GM12878 (cell line): Measurements from ENCODE around the gene TCERG1. TPM values are rescaled to one million over a fixed set of nuclear protein-coding genes. Genes with fewer than 3 reads are reported as not detected.

Source experiments
- ATAC-seq: fragments of 200-7000 bp; cut with Tn5 transposase; 3 replicates; pipeline ENCODE4 v1.9.1; 2020; ENCODE audit warnings: mild to moderate bottlenecking, moderate library complexity
- Bru-seq: library from RNA; stranded (reverse); fragments of 400-500 nt; gene quantifications from one replicate; lab custom pipeline; 2021; lab: Mats Ljungman, UMichigan
- BruChase-seq, 2 experiments: library from RNA; stranded (reverse); fragments of 400-500 nt; gene quantifications; one replicate each; lab custom pipeline; 2021; lab: Mats Ljungman, UMichigan
- BruUV-seq: library from RNA; stranded (reverse); fragments of 400-500 nt; replicated peaks from 2 replicates; lab custom pipeline; 2021; lab: Mats Ljungman, UMichigan
- CTCF ChIA-PET: fragments of 300-600 bp; sonication (Branson Sonifier 250); formaldehyde crosslinking; extraction: SDS; loops from one replicate; lab custom pipeline; 2021; ENCODE audit warnings: inconsistent platforms; lab: Yijun Ruan, JAX
- POLR2A ChIA-PET: fragments of 350-600 bp; formaldehyde crosslinking; extraction: SDS; loops from one replicate; lab custom pipeline; 2021; ENCODE audit warnings: inconsistent platforms; lab: Charles Lee
- RAD21 ChIA-PET: fragments of 300-600 bp; sonication (Branson Sonifier 250); formaldehyde crosslinking; loops from one replicate; lab custom pipeline; 2023; ENCODE audit warnings: antibody characterized with exemption; ENCODE audit not compliant: unreplicated experiment; lab: Charles Lee
- SMC1A ChIA-PET: fragments of 300-600 bp; sonication (Branson Sonifier 250); formaldehyde crosslinking; loops from one replicate; lab custom pipeline; 2023; ENCODE audit not compliant: unreplicated experiment, uncharacterized antibody; lab: Charles Lee
- DNase-seq: peaks from one replicate; pipeline ENCODE4 v3.0.0-alpha.2; 2011; ENCODE audit warnings: low read depth, low spot score
- FAIRE-seq: peaks from 3 replicates; lab custom pipeline; 2011; peaks lifted over from hg19 to GRCh38; lab: Jason Lieb, UNC
- H2AFZ ChIP-seq: 2 replicates; pipeline ENCODE4 v1.6.0; 2011; ENCODE audit warnings: low read depth, low read length, control low read depth; ENCODE audit not compliant: control insufficient read depth
- H3K27ac ChIP-seq: 2 replicates; pipeline ENCODE4 v1.5.1; 2011; ENCODE audit warnings: control low read depth; ENCODE audit not compliant: control insufficient read depth, insufficient read depth
- H3K27me3 ChIP-seq, 2 experiments: replicated peaks in 1 of 2; 2 replicates each; pipeline versions ENCODE4 v1.6.0 to v1.6.1; 2011; ENCODE audit warnings: low read length in 1 of 2; ENCODE audit not compliant: control insufficient read depth in 2 of 2, insufficient read depth in 2 of 2
- H3K36me3 ChIP-seq, 2 experiments: 2 replicates each; pipeline ENCODE4 v1.5.1; 2011; ENCODE audit warnings: low read length in 1 of 2; ENCODE audit not compliant: control insufficient read depth in 2 of 2, insufficient read depth in 2 of 2
- H3K4me1 ChIP-seq: 2 replicates; pipeline ENCODE4 v1.6.1; 2011; ENCODE audit warnings: mild to moderate bottlenecking, low read length, moderate library complexity, mixed read lengths; ENCODE audit not compliant: control insufficient read depth, insufficient read depth
- H3K4me2 ChIP-seq: 2 replicates; pipeline ENCODE4 v1.6.0; 2011; ENCODE audit warnings: control low read depth; ENCODE audit not compliant: control insufficient read depth, insufficient read depth
- H3K4me3 ChIP-seq: fragments of 200-600 bp; sonication (generic); 2 replicates; pipeline ENCODE4 v1.5.1; 2016
- H3K79me2 ChIP-seq: 2 replicates; pipeline ENCODE4 v1.6.0; 2011; ENCODE audit warnings: low read length; ENCODE audit not compliant: control insufficient read depth, insufficient read depth
- H3K9ac ChIP-seq: 2 replicates; pipeline ENCODE4 v1.8.0; 2011; ENCODE audit warnings: low read length, control low read depth, mixed read lengths; ENCODE audit not compliant: control insufficient read depth, insufficient read depth
- H3K9me3 ChIP-seq: replicated peaks from 3 replicates; pipeline ENCODE4 v1.5.1; 2011; ENCODE audit warnings: mild to moderate bottlenecking, low read length; ENCODE audit not compliant: control insufficient read depth, insufficient read depth
- H4K20me1 ChIP-seq: 2 replicates; pipeline ENCODE4 v1.6.0; 2011; ENCODE audit not compliant: control insufficient read depth, insufficient read depth
- BCL3 ChIP-seq: IDR thresholded peaks from 2 replicates; pipeline ENCODE4 v1.6.1; 2011; ENCODE audit warnings: borderline replicate concordance, low read depth, mild to moderate bottlenecking, moderate library complexity, low read length; ENCODE audit not compliant: insufficient read depth, poor library complexity, severe bottlenecking
- CREM ChIP-seq: IDR thresholded peaks from 2 replicates; pipeline ENCODE4 v1.6.1; 2014; ENCODE audit warnings: antibody characterized with exemption, low read depth
- EP300 ChIP-seq, 2 experiments: fragments of 150-350 bp in 1 of 2; IDR thresholded peaks; 2 replicates each; pipeline ENCODE4 v1.6.1; 2011 to 2012; ENCODE audit warnings: low read depth in 2 of 2, low read length in 2 of 2, borderline replicate concordance in 1 of 2, improper control_type of control experiment in 1 of 2, inconsistent platforms in 1 of 2; ENCODE audit not compliant: control insufficient read depth in 1 of 2
- FOXM1 ChIP-seq: IDR thresholded peaks from 2 replicates; pipeline ENCODE4 v1.6.1; 2012; ENCODE audit warnings: low read depth, mild to moderate bottlenecking, inconsistent platforms, low read length, moderate library complexity
- MTA3 ChIP-seq: IDR thresholded peaks from 2 replicates; pipeline ENCODE4 v1.6.1; 2012; ENCODE audit warnings: low read length, inconsistent platforms, borderline replicate concordance
- MYB ChIP-seq: fragments of 150-350 bp; IDR thresholded peaks from 2 replicates; pipeline ENCODE4 v1.6.1; 2014; ENCODE audit warnings: mild to moderate bottlenecking, low read depth, low read length, borderline replicate concordance
- PAX8 ChIP-seq: fragments of 450-650 bp; IDR thresholded peaks from 2 replicates; pipeline ENCODE4 v1.6.1; 2017; ENCODE audit warnings: mild to moderate bottlenecking, moderate library complexity
- POU2F2 ChIP-seq: IDR thresholded peaks from 3 replicates; pipeline ENCODE4 v1.6.1; 2011; ENCODE audit warnings: low read depth, mild to moderate bottlenecking, low read length, borderline replicate concordance
- REST ChIP-seq: IDR thresholded peaks from 2 replicates; pipeline ENCODE4 v1.6.1; 2012; ENCODE audit warnings: mild to moderate bottlenecking, low read depth, low read length
- SP1 ChIP-seq: IDR thresholded peaks from one replicate; pipeline ENCODE4 v1.6.1; 2011; ENCODE audit warnings: low read depth, low read length
- STAT3 ChIP-seq: IDR thresholded peaks from 2 replicates; pipeline ENCODE4 v1.6.1; 2011; ENCODE audit warnings: low read depth, low read length, improper control_type of control experiment
- TBL1XR1 ChIP-seq: IDR thresholded peaks from 2 replicates; pipeline ENCODE4 v1.6.1; 2012; ENCODE audit warnings: low read depth, low read length, improper control_type of control experiment
- YY1 ChIP-seq: IDR thresholded peaks from 2 replicates; pipeline ENCODE4 v1.6.1; 2011; ENCODE audit warnings: low read depth, mild to moderate bottlenecking, low read length
- WGBS: methylation state at CpG from one replicate; pipeline ENCODE4 v1.1.6; 2016; ENCODE audit warnings: low lambda C conversion rate; ENCODE audit not compliant: insufficient replicate concordance, insufficient coverage; ENCODE audit errors: missing lambda C conversion rate; 5-methylcytosine and 5-hydroxymethylcytosine counted together
- in situ Hi-C: fragments of 300-500 bp; cut with MboI; formaldehyde crosslinking; loops from 9 replicates; pipeline ENCODE4 v1.14.3; 2018; ENCODE audit warnings: mixed read lengths
- intact Hi-C: fragments of 100-400 bp; cut with micrococcal nuclease; formaldehyde crosslinking; loops from one replicate; pipeline ENCODE4 v1.14.2; 2022; ENCODE audit not compliant: unreplicated experiment
- long read RNA-seq, 2 experiments: library from polyadenylated mRNA; unstranded; transcript quantifications; one replicate each; pipeline ENCODE4 v2.0.0, GENCODE V29; 2019 to 2020
- polyA minus RNA-seq, 3 experiments: library from RNA; depleted of rRNA, polyadenylated mRNA; stranded (reverse); fragments of >200 nt; gene quantifications; 2 replicates each; pipeline ENCODE4 v1.2.3, GENCODE V29; 2011
- polyA plus RNA-seq, 11 experiments: library from polyadenylated mRNA; depleted of rRNA in 4 of 11; unstranded in 6 of 11; stranded (reverse) in 5 of 11; fragments of >200 nt; fragmentation: Nextera tagmentation in 4 of 11; fragmentation: Illumina TruSeq in 1 of 11; extraction: Ambion mirVana in 4 of 11; extraction: Trizol in 1 of 11; gene quantifications; 1 replicate in 1 of 11; 2 replicates in 10 of 11; pipeline versions ENCODE4 v1.2.1 to v1.2.3, GENCODE V29; 2011 to 2016; ENCODE audit warnings: inconsistent platforms in 2 of 11, missing spikeins in 2 of 11, low read depth in 1 of 11
- total RNA-seq, 4 experiments: library from RNA; depleted of rRNA in 3 of 4; stranded (reverse); fragments of >200 nt in 3 of 4; fragmentation: Illumina TruSeq in 1 of 4; extraction: Trizol in 1 of 4; gene quantifications; 2 replicates each; pipeline versions ENCODE4 v1.2.1 to v1.2.3, GENCODE V29; 2013 to 2021

Gene TCERG1
- total RNA-seq (2013; cell fraction: nucleolus; rRNA removed): 678 and 683 TPM in 2 replicates
- total RNA-seq (2014; rRNA removed) (63.8 and 83.8 TPM in 2 replicates), total RNA-seq (2014; rRNA removed; fragmentation: Illumina TruSeq; extraction: Trizol) (95.0 and 98.0 TPM in 2 replicates), total RNA-seq (2021) (81.7 and 91.5 TPM in 2 replicates), polyA plus RNA-seq (2011; rRNA removed) (117 and 131 TPM in 2 replicates), polyA plus RNA-seq (2014; fragmentation: Illumina TruSeq; extraction: Trizol) (114 and 154 TPM in 2 replicates), polyA plus RNA-seq (2014; fragmentation: Nextera tagmentation; extraction: Ambion mirVana) (10 to 100 TPM; 51.5 to 65.8 TPM), polyA plus RNA-seq (2014; rRNA removed) (69.1 and 76.4 TPM in 2 replicates), polyA plus RNA-seq (2016; fragmentation: Nextera tagmentation; extraction: Ambion mirVana) (10 to 100 TPM; 91.7 to 99.9 TPM), polyA minus RNA-seq (2011; rRNA and poly(A)+ RNA removed) (198 and 245 TPM in 2 replicates), Bru-seq, nascent RNA (percentile 93 among the genes with signal in this experiment), BruChase-seq, experiment 1, labeled RNA remaining after a 6-hour chase (percentile 94 among the genes with signal in this experiment), BruChase-seq, experiment 2, labeled RNA remaining after a 2-hour chase (percentile 95 among the genes with signal in this experiment)
- 35.2 TPM for polyA plus RNA-seq (2011; ENCODE audit: low read depth)
- polyA plus RNA-seq (2011; cell fraction: cytosol; rRNA removed): 66.4 and 95.2 TPM in 2 replicates
- polyA plus RNA-seq (2011; cell fraction: nucleus; rRNA removed): 225 and 246 TPM in 2 replicates
- 48.7 and 61.6 TPM in 2 replicates for polyA plus RNA-seq (2012)
- 23.3 and 39.9 TPM in 2 replicates for polyA minus RNA-seq (2011; cell fraction: cytosol; rRNA and poly(A)+ RNA removed)
- 251 and 372 TPM in 2 replicates for polyA minus RNA-seq (2011; cell fraction: nucleus; rRNA and poly(A)+ RNA removed)
- long read RNA-seq, experiment 1, full-length matches to known transcripts: 6 of 44 reads
- long read RNA-seq, experiment 1, partial matches to known transcripts: 33 of 44 reads
- long read RNA-seq, experiment 1, other reads (novel, unspliced or antisense): 5 of 44 reads
- long read RNA-seq, experiment 2, partial matches to known transcripts: 29 of 36 reads
- long read RNA-seq, experiment 2, other reads (novel, unspliced or antisense): 6 of 36 reads

- Histone ChIP-seq H3K4me2 (peak within 1 kb of the TSS; percentile 87), H3K27me3 (no peaks in the 10 kb centered on the region), H3K4me1 (no peaks in the 10 kb centered on the region), H3K4me3 (peak within 1 kb of the TSS; percentile 75), H3K79me2 (peaks cover 51% of the 10 kb centered on the region), H3K9me3 (no peaks in the 10 kb centered on the region), H3K9ac (peak within 1 kb of the TSS; percentile 99), H2AFZ (peak within 1 kb of the TSS; percentile 92), H3K27ac (peak within 1 kb of the TSS; percentile 94), H3K36me3 (no peaks in the 10 kb centered on the region), H4K20me1 (no peaks in the 10 kb centered on the region)
- SMC1A ChIA-PET: no interaction called here
- POLR2A ChIA-PET: no interaction called here
- RAD21 ChIA-PET: interaction anchor here (1.0 kb wide), 1 partner anchor 18 kb away, joined by 3 read pairs; no protein-coding TSS in a partner anchor
- 1% methylated on average over 63 of the region's 68 CpGs for WGBS
- peak; percentile 97 for FAIRE-seq
- BruUV-seq: no TSS peak
- DNase-seq: peak; percentile 98
- in situ Hi-C loops: loop anchor here (25.0 kb wide), 1 partner anchor 160 kb away; no protein-coding TSS in a partner anchor
- intact Hi-C loops: no loop called here
- ATAC-seq: peak; percentile 92
- CTCF ChIA-PET: interaction anchor here (0.6 to 1.4 kb wide), 5 partner anchors 14 to 317 kb away, joined by 3 to 4 read pairs (median 3); no protein-coding TSS in a partner anchor
- no peak for TF ChIP-seq MTA3
- no peak for TF ChIP-seq EP300 (IDR thresholded peaks at IDR 0.05; ENCODE audit: borderline replicate concordance in 1 of 2, control insufficient read depth in 1 of 2, low read depth in 2 of 2, low read length in 2 of 2)
- TF ChIP-seq SP1: peak; percentile 99
- no peak; the same call in 1 of the 2 replicates for TF ChIP-seq CREM
- no peak for TF ChIP-seq BCL3
- peak; percentile 87 for TF ChIP-seq FOXM1
- TF ChIP-seq REST: no peak
- peak; percentile 96 for TF ChIP-seq YY1
- peak; percentile 14; the same call in 2 of the 3 replicates for TF ChIP-seq POU2F2
- TF ChIP-seq PAX8: no peak
- no peak for TF ChIP-seq TBL1XR1
- TF ChIP-seq STAT3: 0 out of 2 replicates have a peak, but pooled peaks have one; percentile 61
- no peak for TF ChIP-seq MYB
These were observed at the start of gene TCERG1 for GRCh38 chr5:146446861-146447733. TCERG1 (plus strand) TSS chr5:146447333; CDS start chr5:146447350, 17 bp downstream.
